Fibroblast of skin of abdomen (primary cell): ENCODE measurements around the gene BTBD9.

Experiments used
- DNase-seq: peaks from one replicate; pipeline ENCODE4 v3.0.0-alpha.2; 2013

BTBD9 gene

DNA sequence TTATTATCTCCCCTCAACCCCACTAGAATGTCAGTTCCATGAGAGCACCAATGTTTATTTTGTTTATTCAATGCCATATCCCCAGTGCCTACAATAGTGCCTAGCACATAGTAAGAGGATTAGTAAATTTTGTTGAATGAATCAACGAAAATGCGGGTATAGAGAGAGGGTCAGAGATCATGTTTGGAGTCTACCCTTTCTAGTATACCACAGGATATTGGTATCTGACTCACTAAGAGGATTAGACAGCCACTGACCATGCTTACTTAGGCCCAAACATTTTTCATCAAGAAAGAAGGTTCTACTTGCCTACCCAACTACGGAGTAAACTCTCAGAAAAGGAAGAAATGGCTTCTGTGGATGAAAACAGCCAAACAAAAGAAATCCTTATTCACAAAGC is 356.8 kb downstream of the BTBD9 start:
- no peak for DNase-seq

DNA sequence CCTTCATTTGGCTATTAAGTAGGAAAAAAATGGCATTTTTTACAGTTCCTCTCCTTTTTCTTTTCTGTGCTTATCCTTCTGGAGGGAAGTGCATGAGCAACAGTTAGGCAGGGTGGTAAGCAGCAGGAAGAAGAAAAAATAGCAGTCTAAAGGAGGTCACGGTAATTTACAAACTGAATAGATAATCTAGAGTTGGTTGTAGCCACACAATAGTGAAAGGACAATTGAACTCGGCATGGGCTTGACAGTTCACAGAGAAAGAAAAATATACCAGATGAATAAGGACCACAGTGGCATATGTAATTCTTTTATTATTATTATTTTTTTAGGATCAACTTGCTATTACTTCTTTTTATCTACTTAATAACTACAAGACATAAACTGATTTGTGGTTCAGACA is 358.6 kb downstream of the BTBD9 start:
- DNase-seq: no peak

DNA sequence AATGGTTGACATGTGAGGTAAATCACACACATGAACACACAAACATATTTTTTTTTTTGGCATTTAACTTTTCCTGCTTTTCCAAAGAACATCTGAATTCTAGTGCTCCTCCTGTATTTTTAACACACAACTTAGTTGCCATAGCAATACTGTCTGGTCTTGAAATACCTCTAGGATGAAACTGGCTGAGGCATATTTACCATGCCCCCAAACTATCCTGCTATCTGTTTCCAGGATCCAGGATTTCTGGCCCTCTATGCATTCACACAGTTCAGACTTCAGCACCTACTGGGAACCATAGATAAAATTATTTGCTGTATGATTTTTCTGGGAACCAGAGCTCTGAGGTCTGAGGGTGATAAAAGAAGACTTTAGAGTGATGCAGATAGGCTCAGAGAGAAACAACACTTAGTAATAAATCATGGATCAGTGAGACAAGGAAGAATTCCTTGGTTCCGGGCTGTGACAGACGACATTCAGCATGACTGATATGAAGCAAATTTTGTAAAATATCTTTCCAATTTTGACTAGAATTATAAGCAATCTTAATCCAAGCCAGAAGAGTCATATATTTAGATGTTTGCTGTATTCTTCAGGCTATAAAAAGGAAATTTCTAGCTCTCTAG is 359.7 kb downstream of the BTBD9 start:
- no peak for DNase-seq

DNA sequence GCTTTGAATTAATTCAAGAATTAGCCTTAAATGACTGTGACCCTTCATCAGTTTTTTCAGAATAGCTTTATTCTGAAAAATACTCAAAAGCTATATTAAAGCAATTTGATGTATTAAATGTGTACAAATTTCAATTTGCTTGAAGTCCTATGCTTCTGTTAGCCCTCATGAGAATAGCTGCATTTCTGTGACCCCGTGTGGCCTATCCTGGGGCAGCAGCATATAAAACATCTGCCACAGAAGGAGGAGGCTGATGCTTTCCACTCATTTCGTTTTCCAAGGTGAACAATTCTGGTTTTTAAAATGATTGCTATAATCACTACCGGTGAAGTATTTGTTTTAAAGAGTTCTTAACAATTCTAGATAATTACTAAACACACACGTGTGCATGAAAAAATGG is 360.3 kb downstream of the BTBD9 start:
- no peak for DNase-seq

DNA sequence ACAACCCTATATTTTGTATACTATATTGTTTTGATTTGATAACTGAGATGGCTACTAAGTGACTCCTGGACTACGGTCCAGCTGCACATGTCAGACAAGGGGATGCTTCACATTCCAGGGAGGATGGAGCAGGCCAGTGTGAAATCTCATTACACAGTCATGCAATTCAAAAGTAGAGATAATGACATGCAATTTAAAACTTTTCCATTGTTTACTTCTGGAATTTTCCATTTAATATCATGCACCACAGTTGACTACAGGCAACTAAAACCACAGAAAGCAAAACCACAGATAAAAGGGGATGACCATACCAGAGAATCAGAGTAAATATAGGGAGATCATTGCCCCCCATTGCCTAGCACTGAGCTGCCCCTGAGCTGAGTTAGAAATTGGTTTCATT is 366.4 kb downstream of the BTBD9 start:
- peak; percentile 58 for DNase-seq

DNA sequence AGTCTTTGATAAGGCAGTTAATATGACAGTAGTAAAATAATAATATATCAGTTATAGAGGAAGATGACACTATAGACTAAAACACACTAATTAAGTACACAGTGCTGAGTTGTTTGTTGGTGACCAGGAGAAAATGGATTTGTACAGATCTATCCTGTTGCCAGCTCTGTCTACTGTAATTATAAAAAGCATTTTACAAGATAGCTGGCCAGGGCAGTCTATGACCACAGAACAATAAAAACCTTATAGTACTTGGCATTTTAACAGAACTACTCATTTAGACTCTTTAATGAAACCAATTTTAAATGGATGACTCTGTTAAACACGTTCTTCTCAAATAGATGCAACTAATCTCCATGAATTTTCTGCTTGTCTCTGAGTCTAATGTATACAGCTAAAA is 367.5 kb downstream of the BTBD9 start:
- DNase-seq: no peak

DNA sequence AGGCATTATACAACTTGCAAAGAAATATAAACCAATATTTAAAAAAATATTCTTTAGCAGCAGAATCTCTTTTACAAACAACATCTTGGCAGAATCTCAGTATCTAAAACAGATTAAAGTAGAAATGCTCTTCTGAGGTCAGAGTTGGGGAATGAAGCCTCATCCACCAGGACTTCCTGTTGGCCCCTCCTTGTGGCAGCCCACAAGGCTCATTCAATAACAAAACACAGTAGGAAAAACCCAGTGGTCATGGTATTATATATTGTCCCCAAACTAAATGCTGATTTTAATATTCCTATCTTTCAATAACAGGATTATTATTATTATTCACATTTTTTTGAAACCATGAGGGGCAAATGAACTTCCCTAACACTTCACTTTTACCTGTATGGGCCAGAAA is 368.6 kb downstream of the BTBD9 start:
- DNase-seq: no peak

DNA sequence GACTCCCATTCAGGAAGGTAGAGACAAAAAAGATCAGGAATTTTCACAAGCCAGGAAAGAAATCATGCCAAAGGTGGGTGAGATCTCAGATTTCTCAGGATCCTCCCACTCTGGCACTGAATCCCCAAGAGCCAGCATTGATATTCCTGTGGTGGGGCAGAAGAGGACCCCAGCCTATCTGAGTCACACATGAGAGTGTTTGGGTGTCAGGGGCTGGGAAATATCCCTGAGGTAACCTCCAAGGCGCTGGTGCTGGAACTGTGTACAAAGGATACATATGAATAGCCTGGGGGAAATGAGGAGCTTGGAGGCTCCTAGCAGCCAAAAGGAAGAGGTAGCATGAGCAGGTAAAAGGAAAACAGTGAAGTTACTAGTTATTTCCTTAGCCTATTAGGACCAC is 369.4 kb downstream of the BTBD9 start:
- no peak for DNase-seq

DNA sequence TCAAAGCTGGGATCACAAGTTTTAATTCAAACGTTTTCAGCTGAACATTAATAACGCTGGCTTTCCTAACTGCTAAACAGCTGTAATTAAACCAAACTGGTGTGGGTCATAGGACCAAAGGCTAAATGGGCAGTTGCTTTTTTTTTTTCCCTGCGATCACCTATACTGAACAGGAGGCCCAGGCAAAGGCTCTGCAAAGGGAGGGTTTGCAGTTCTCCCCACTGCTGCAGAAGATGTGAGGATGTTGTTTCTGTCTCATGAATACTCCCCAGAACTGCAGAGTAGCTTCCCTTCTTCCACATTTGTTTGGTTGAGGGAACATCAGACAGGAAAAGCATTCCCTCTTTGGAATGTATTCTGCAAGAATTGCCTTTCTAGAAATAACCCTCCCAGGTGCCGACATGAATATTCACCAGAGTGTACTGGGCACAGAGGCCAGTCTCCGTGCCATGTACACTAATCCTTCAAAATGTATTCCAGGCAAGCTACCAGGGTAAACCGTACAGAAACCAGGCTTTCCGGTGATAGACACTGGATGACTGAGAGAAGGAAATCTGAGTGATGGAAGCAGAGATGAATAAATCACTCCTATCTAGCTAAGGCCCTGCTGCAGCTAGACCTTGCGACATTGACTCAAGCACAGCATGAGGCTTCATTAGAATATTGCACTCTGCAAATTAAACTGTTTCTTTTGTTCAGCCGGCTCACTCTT is 370.1 kb downstream of the BTBD9 start:
- no peak for DNase-seq

DNA sequence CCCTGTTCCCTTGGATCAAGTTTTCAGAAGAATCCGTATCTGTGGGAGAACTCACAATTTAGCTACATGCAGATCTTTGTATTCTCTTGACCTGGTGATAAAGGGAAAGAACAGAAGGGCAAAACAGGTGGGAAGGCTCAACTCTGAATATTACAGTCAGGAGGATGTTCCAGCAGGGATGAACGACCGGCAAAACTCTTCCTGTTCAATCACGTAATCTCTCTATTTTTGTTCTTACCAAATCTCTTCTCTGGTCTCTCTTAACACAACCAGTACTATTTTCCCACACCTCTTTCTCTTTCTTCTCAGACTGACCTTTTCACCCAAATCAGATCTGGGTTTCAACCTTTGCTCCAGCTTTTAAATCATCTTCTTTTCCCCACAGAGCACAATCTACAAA is 371.4 kb downstream of the BTBD9 start:
- DNase-seq: no peak

DNA sequence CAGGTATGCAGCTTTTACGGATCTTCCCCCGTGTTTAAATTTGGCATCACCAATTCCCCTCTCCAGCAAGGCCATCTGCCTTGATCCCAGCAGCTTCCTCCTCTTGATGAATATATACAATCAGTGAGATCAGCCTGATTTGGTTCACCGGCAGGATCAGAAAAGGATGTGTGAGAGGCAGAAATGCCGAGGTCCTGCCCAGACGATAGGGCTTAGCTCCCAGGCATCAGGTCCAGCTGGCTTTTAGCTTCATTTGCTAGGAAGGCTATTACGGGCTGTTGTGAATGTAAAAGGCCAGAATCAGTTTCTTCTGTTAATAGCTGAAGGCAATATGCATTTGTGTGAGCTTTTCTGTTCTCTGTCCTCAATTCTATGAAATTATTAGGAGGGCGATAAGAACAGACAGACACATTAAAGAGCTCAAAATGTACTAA is 372.8 kb downstream of the BTBD9 start:
- DNase-seq: no peak

DNA sequence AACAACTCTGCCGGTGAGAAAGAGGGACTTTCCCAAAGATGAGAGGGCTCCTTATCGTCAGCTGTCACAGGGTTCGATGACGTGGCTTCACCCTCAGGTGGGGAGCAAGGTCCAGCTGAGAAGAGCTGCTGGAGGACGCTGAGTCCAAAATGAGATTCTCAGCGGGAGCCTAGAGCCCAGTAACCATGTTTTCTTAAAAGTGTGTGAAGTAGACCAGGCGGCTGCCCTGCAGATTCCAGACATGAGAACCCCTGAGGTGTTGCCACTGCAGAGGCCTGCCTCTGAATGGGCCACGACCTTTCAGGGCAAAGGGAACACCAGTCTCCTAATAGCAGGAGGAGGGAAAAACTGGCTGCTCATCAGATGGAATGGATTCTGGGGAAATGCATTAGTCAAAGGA is 375.1 kb downstream of the BTBD9 start:
- DNase-seq: no peak

DNA sequence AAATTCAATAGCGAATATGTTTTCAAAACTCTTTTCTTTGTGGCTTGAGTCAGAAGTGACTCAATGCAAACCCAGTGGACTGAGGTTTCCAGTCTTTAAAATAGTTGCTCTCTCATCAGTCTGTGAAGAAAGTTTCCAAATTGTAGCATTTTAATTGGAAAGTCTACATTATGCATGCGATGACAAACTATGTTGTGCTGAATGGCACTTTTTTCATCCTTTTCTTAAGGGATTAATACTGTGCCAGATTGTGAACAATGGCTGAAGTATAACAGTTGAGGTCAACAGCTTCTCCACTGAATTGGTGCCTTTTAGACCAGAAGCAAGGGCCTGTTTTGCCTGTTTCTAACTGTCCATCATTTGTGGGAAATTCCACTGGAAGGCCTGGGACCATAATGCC is 377.1 kb downstream of the BTBD9 start:
- DNase-seq: peak; percentile 69

DNA sequence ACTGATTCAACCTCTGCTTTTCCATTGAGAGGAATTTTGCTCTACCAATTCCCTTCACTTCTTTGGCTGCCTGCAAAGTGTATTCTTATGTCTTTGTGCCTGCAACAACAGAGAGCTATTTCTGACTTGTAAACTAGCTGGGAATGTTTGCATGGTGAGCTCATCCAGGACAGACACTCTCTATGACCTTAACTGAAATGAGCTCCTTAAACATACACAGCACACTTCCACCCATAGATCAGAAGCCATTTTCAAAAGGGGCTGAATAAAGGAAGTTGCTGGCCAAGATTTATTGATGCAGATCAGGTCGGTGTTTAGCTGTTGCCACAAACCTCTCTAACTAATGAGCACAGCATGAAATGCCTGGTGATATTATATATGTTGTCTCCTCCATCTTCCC is 377.7 kb downstream of the BTBD9 start:
- DNase-seq: peak; percentile 89

DNA sequence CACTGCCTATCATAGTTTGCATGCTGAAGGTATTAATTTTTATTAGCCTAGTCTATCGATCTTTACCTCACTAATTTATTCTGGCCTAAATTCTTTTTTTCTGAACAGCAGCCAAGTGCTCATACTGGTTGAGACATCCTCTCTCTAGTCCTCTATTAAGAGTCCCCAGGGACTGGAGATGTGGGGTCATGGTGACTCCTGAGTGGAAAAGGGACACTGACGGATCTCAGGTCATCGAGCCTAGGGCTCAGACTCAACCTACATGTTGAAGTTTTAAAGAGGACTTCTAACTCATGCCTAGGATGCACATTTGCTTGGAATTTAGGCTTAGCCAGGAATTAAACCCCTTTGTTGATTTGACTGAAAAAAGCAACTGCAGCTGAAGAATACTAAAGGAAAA is 378.1 kb downstream of the BTBD9 start:
- DNase-seq: no peak

DNA sequence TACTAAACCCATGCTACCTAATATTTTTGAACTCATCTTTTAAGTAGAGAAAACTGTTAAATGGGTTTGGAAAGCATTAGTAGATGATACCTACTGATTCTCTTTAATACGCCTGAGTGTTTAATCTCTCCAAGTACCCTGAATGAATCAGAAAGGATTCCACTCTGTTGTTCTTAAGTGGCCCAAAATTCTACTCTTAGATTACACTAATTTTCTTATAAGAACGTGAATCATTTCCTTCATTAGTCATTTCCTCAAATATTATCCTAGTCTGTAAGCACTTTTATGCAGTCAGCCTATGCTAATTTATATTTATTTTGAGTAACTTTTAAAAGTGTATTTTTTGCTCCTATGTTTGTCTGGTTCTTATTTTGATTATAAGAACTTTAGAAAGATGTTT is 380.0 kb downstream of the BTBD9 start:
- peak; percentile 72 for DNase-seq

DNA sequence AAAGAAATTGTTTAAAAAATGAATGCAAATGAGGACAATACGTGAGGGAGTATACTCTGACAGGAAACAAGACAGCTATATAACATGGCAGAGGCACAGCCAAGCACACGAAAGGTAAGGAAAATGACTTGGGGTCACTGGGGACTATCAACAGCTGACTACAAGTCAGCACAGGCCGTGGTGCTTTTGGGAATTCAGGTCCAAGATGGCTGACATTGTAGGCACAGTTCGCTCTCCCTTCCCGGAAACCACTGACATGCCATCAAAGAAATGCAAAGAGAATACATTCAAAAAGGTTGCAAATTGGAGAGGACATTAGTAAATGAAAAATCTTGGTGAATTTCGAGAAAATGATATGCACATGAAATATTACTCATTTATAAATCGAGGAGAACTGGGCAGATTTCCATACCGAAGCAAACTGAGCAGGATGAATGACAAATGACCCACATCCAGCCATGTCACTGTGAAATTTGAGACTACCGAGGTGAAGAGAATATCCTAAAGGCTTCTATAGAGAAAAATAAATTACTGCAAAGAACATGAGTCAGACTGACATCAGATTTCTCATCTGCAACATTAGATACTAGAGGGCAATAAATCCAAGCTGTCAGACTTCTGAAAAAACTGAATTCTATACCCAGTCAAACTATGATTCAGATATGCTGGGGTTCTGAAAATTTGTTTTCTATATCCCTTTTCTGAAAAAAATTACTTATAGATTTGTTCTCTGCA is 391.1 kb downstream of the BTBD9 start:
- DNase-seq: peak; percentile 61

DNA sequence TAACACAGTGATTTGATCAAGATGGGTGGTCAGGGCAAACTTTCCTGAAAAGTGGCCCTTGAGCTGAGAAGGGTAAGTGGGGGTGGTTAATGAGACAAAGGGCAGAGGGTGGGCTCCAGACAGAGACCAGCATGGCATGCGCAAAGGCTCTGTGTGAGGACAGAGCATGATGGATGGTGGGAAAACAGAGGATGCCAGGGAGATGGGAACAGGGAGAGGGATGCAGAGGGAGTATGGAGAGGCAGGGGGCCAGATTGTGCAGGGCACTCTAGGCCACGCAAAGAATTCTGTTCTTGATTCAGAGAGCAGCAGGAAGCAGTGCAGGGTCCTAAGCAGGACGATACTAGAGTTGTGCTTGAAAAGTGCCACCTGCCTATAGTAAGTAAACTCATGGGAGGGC is 394.4 kb downstream of the BTBD9 start:
- DNase-seq: no peak

DNA sequence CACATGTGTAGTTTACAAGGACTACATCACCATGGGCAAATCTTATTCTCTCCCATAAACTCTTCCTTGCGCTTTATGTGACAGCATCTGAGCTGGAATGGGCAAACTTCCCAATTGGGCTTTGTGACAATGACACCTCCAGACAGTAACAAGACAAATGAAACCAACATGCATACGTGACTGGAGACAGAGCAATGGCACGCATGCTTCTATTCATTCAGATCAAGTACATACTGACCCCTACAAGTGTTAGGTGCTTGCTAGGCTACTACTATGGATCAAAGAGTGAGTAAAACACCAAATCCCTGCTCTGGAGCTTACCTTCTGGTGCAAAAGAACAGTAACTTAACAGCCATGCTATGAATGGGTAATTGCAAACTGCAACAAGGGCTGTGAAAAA is 394.9 kb downstream of the BTBD9 start:
- DNase-seq: no peak

DNA sequence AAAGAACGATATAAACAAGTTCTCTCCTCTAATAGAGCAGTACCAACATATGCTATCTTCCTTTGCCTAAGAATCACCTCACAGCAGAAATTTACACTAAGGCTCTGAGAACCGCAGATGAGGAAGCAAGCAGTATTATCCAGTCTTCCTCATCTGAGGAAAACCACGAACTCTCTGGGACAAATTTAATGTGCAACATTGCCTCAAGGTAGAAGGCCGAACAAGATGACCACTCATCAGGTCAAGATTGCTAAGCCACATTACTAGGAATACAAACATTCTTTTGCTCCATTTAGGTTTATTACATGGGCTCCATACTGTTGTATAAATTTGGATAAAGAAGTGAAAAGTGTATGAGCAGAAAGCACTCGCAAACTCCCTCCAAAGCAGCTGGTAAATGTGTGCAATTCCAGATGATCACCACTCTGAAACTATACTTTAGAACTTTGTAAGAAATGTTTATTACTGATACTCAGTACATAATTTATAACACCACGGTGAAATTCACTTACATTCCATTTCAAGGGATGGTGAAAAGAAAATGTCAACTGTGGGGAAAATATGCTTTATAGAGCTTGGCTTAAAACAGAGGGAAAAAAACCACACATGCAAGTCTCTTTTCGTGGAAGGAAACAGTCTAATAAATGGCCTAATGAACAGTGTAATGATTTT is 398.4 kb downstream of the BTBD9 start:
- peak; percentile 51 for DNase-seq

DNA sequence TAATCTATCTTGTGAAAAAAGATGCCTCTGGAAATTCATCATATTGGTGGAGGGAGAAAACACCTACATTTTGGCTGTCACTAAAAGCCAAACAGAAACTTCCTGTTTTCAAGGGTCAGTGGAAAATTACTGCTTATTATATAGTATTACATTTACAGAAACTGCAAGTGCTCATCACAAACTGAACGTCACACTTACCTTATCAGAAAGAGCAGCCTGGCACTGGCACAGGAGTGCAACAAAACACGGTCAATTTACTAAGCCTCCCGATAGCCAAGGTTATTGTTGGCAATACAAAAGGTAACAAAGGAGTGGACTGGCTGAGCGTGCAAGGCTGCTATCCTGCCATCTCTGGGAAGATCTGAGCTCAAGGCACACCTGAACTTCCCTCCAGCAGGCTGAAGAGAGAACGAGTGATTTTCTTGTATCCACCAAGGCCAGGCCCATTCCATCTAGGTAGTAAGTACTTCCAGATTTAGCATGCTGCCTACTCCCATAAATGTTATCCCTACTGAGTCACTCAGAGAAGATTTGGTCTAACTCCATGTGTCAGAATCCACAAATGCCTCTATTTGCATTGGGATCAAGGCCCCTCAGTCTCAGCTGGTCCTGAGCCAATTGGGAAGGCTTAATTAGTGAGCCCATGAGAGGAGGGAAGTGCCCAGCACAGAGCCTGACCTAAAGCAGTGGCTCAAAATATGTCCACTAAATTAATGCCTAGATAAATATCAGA is 399.8 kb downstream of the BTBD9 start:
- peak; percentile 82 for DNase-seq

DNA sequence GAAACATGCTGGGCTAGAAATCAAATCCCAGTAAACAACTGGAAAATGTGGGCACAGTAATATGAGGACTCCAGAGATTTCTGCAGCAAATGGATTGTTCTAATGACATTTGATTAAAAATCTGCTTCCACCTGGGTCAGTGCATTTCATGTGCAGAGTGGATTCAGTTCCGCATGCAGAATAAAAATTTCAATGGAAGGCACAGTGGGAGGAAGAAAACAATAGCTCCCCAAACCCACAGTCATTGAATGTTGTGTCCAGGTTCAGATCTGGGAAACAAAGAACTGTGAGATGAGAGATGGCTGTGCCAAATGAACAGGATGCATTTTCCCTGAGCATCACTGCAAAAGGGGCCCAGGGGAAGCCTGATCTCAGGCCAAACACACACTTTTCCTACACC is 403.1 kb downstream of the BTBD9 start:
- DNase-seq: no peak
